HepG2 (cell line): ENCODE results near the gene IGDCC3. TPM values are rescaled to one million over a fixed set of nuclear protein-coding genes. Genes with fewer than 3 reads are reported as not detected.
A peak's percentile ranks its signal among the peaks of the same experiment; 100 is the strongest.

Experiments used
- ELF1 ChIP-seq: sonication (generic); formaldehyde crosslinking; IDR thresholded peaks from 2 replicates; pipeline ENCODE4 v1.4.0; 2020; ENCODE audit warnings: missing genetic modification reagents
- FOXC1 ChIP-seq: sonication (generic); formaldehyde crosslinking; IDR thresholded peaks from 2 replicates; pipeline ENCODE4 v1.8.0; 2022; ENCODE audit warnings: mild to moderate bottlenecking, missing genetic modification reagents, borderline replicate concordance
- GZF1 ChIP-seq: sonication (generic); formaldehyde crosslinking; IDR thresholded peaks from 2 replicates; pipeline ENCODE4 v1.5.1; 2020; ENCODE audit warnings: mild to moderate bottlenecking, missing genetic modification reagents
- HNRNPL ChIP-seq: fragments of 200-400 bp; formaldehyde crosslinking; IDR thresholded peaks from 2 replicates; pipeline ENCODE4 v1.6.1; 2017; ENCODE audit warnings: mild to moderate bottlenecking, low read depth, low read length
- HOXA3 ChIP-seq: sonication (generic); formaldehyde crosslinking; IDR thresholded peaks from 2 replicates; pipeline ENCODE4 v1.5.0; 2020; ENCODE audit warnings: missing genetic modification reagents
- KDM3A ChIP-seq: IDR thresholded peaks from 2 replicates; pipeline ENCODE4 v1.6.1; 2018; ENCODE audit warnings: low read depth, missing compliant biosample characterization
- KLF11 ChIP-seq: IDR thresholded peaks from 2 replicates; pipeline ENCODE4 v1.6.1; 2016; ENCODE audit warnings: missing compliant biosample characterization
- KLF13 ChIP-seq: sonication (generic); formaldehyde crosslinking; IDR thresholded peaks from 2 replicates; pipeline ENCODE4 v1.4.0; 2020; ENCODE audit warnings: mild to moderate bottlenecking, missing genetic modification reagents
- MIER2 ChIP-seq: IDR thresholded peaks from 2 replicates; pipeline ENCODE4 v1.6.1; 2016; ENCODE audit warnings: missing biosample characterization, missing genetic modification reagents
- NRL ChIP-seq: sonication (generic); formaldehyde crosslinking; IDR thresholded peaks from 2 replicates; pipeline ENCODE4 v1.5.0; 2020; ENCODE audit warnings: missing genetic modification reagents, mild to moderate bottlenecking, moderate library complexity, borderline replicate concordance
- PITX1 ChIP-seq: sonication (generic); formaldehyde crosslinking; IDR thresholded peaks from 2 replicates; pipeline ENCODE4 v1.5.1; 2020; ENCODE audit warnings: mild to moderate bottlenecking, missing genetic modification reagents
- SIN3A ChIP-seq: IDR thresholded peaks from 2 replicates; pipeline ENCODE4 v1.6.1; 2011; ENCODE audit warnings: low read depth, mild to moderate bottlenecking, control low read depth, low read length, borderline replicate concordance
- ZBTB20 ChIP-seq: sonication (generic); formaldehyde crosslinking; IDR thresholded peaks from 2 replicates; pipeline ENCODE4 v1.8.1; 2023; ENCODE audit warnings: missing genetic modification reagents, low read depth, mild to moderate bottlenecking, borderline replicate concordance
- ZFP1 ChIP-seq: IDR thresholded peaks from 2 replicates; pipeline ENCODE4 v1.6.1; 2016
- ZFY ChIP-seq: sonication (generic); formaldehyde crosslinking; IDR thresholded peaks from 2 replicates; pipeline ENCODE4 v1.4.0; 2020; ENCODE audit warnings: missing genetic modification reagents
- ZNF251 ChIP-seq: sonication (generic); formaldehyde crosslinking; IDR thresholded peaks from 2 replicates; pipeline ENCODE4 v1.9.0; 2021; ENCODE audit warnings: mild to moderate bottlenecking, missing genetic modification reagents
- ZNF331 ChIP-seq: sonication (generic); formaldehyde crosslinking; IDR thresholded peaks from 2 replicates; pipeline ENCODE4 v1.4.0; 2020; ENCODE audit warnings: missing genetic modification reagents
- ZNF605 ChIP-seq: sonication (generic); formaldehyde crosslinking; IDR thresholded peaks from 2 replicates; pipeline ENCODE4 v1.8.0; 2022; ENCODE audit warnings: mild to moderate bottlenecking, missing genetic modification reagents
- ZNF879 ChIP-seq: sonication (generic); formaldehyde crosslinking; IDR thresholded peaks from 2 replicates; pipeline ENCODE4 v1.8.1; 2023; ENCODE audit warnings: missing genetic modification reagents
- ZSCAN29 ChIP-seq: sonication (generic); formaldehyde crosslinking; conservative IDR thresholded peaks from 2 replicates; pipeline ENCODE4 v1.4.0; 2020; ENCODE audit warnings: mild to moderate bottlenecking, missing genetic modification reagents
- polyA plus RNA-seq, 8 experiments: library from polyadenylated mRNA; depleted of rRNA in 3 of 8; stranded (reverse) in 7 of 8; unstranded in 1 of 8; fragments of >200 nt; fragmentation: Illumina TruSeq in 4 of 8; extraction: Trizol in 4 of 8; gene quantifications; 2 replicates each; pipeline versions ENCODE4 v1.2.1 to v1.2.3, GENCODE V29; 2011 to 2016; ENCODE audit warnings: low read depth in 4 of 8, missing spikeins in 1 of 8, mixed read lengths in 1 of 8; ENCODE audit not compliant: insufficient read depth in 1 of 8
- total RNA-seq, 5 experiments: library from RNA; depleted of rRNA; stranded (reverse); fragments of >200 nt; fragmentation: Illumina TruSeq; extraction: Trizol; gene quantifications; 2 replicates each; pipeline ENCODE4 v1.2.3, GENCODE V29; 2016; ENCODE audit warnings: low read depth in 1 of 5
- TF ChIP-seq, protein P1 (sequence below): sonication (generic); formaldehyde crosslinking; IDR thresholded peaks from 2 replicates; pipeline ENCODE4 v1.5.0; 2020; ENCODE audit warnings: mild to moderate bottlenecking, missing genetic modification reagents, borderline replicate concordance
- TF ChIP-seq, protein P2 (sequence below): sonication (generic); formaldehyde crosslinking; IDR thresholded peaks from 2 replicates; pipeline ENCODE4 v1.4.0; 2020; ENCODE audit warnings: mild to moderate bottlenecking, missing genetic modification reagents
- TF ChIP-seq, protein P3 (sequence below): sonication (generic); formaldehyde crosslinking; IDR thresholded peaks from 2 replicates; pipeline ENCODE4 v1.5.1; 2020; ENCODE audit warnings: mild to moderate bottlenecking, missing genetic modification reagents, moderate library complexity

IGDCC3 gene
- total and polyA plus RNA-seq, 2 of the 13 experiments (the other 11 are each of a cell fraction or from before 2014, with no cell fraction given): 30.1 to 51.8 TPM

DNA sequence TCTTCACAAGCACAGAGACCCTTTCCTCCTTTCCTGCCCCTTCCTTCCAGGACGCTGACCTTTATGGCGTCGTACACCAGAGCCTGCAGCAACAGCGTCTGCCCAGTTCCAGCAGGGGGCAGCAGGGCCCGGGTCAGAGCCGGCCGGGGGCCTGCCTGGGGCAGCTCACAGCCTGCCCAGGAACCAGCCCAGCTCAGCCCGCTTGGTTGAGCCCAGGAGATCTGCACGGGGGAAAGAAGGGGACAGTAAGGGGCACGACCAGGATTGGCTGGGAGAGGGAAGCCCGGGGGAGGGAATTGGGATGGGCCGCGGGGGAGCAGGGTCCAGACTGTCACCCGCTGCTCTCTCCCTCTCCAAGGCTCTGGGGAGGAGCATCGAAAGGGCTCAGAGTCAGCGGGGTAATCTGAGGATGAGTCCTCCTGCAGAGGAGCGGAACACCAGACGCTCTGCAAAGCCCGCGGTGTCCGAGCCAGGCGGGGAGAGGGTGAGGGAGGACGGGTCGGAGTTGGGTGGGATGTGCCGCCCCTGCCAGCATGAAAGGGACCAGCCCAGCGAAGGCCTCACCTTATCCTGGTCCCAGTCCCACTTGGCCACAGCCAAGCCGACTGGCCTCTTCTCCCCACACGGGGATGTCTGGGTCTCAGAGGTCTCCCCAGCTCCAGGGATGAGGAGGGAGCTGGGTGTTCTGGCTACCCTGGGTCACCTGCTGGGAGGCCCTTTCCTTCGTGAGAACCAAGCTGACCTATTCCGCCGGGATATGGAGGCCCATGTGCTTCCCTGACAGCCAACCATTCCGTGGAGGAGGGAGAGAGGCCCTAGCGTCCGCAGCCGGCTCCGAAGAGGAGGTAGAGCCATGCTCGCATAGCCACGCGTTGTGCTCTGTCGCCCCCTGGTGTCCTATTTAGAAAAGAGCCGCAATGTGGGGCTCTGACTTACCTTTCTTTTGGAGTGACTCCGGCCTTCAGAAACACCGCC, 7.4 kb upstream of the IGDCC3 start (continued):
- TF ChIP-seq, protein P1, sequence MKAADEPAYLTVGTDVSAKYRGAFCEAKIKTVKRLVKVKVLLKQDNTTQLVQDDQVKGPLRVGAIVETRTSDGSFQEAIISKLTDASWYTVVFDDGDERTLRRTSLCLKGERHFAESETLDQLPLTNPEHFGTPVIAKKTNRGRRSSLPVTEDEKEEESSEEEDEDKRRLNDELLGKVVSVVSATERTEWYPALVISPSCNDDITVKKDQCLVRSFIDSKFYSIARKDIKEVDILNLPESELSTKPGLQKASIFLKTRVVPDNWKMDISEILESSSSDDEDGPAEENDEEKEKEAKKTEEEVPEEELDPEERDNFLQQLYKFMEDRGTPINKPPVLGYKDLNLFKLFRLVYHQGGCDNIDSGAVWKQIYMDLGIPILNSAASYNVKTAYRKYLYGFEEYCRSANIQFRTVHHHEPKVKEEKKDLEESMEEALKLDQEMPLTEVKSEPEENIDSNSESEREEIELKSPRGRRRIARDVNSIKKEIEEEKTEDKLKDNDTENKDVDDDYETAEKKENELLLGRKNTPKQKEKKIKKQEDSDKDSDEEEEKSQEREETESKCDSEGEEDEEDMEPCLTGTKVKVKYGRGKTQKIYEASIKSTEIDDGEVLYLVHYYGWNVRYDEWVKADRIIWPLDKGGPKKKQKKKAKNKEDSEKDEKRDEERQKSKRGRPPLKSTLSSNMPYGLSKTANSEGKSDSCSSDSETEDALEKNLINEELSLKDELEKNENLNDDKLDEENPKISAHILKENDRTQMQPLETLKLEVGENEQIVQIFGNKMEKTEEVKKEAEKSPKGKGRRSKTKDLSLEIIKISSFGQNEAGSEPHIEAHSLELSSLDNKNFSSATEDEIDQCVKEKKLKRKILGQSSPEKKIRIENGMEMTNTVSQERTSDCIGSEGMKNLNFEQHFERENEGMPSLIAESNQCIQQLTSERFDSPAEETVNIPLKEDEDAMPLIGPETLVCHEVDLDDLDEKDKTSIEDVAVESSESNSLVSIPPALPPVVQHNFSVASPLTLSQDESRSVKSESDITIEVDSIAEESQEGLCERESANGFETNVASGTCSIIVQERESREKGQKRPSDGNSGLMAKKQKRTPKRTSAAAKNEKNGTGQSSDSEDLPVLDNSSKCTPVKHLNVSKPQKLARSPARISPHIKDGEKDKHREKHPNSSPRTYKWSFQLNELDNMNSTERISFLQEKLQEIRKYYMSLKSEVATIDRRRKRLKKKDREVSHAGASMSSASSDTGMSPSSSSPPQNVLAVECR: peak; percentile 71
- TF ChIP-seq, protein P2, sequence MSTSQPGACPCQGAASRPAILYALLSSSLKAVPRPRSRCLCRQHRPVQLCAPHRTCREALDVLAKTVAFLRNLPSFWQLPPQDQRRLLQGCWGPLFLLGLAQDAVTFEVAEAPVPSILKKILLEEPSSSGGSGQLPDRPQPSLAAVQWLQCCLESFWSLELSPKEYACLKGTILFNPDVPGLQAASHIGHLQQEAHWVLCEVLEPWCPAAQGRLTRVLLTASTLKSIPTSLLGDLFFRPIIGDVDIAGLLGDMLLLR: peak; percentile 71
- TF ChIP-seq ZNF251 (CRISPR knock-in tag): no peak
- peak; percentile 34; the same call in 1 of the 2 replicates for TF ChIP-seq FOXC1
- peak; percentile 64; the same call in 1 of the 2 replicates for TF ChIP-seq ZNF331
- 0 out of 2 replicates have a peak, but pooled peaks have one; percentile 36 for TF ChIP-seq KLF13
- TF ChIP-seq ZFP1 (CRISPR knock-in tag): no peak
- no peak for TF ChIP-seq ZNF879 (CRISPR knock-in tag)
- peak; percentile 22 for TF ChIP-seq ELF1 (CRISPR knock-in tag)
- TF ChIP-seq ZNF605: peak; percentile 17; the same call in 1 of the 2 replicates
- TF ChIP-seq, protein P3, sequence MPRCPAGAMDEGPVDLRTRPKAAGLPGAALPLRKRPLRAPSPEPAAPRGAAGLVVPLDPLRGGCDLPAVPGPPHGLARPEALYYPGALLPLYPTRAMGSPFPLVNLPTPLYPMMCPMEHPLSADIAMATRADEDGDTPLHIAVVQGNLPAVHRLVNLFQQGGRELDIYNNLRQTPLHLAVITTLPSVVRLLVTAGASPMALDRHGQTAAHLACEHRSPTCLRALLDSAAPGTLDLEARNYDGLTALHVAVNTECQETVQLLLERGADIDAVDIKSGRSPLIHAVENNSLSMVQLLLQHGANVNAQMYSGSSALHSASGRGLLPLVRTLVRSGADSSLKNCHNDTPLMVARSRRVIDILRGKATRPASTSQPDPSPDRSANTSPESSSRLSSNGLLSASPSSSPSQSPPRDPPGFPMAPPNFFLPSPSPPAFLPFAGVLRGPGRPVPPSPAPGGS (CRISPR knock-in tag): peak; percentile 61; the same call in 1 of the 2 replicates
- TF ChIP-seq KDM3A (CRISPR knock-in tag): peak; percentile 84
- TF ChIP-seq KLF11 (CRISPR knock-in tag): peak; percentile 8; the same call in 1 of the 2 replicates
- peak; percentile 85 for TF ChIP-seq ZSCAN29 (CRISPR knock-in tag)
- 0 out of 2 replicates have a peak, but pooled peaks have one; percentile 47 for TF ChIP-seq PITX1 (CRISPR knock-in tag)
- TF ChIP-seq ZBTB20 (CRISPR knock-in tag): 0 out of 2 replicates have a peak, but pooled peaks have one; percentile 10
- peak; percentile 64; the same call in 1 of the 2 replicates for TF ChIP-seq ZFY (CRISPR knock-in tag)
- TF ChIP-seq SIN3A: peak; percentile 71; the same call in 1 of the 2 replicates
- TF ChIP-seq HOXA3 (CRISPR knock-in tag): peak; percentile 73
- TF ChIP-seq NRL (CRISPR knock-in tag): no peak
- TF ChIP-seq GZF1 (CRISPR knock-in tag): peak; percentile 65; the same call in 1 of the 2 replicates
- peak; percentile 80; the same call in 1 of the 2 replicates for TF ChIP-seq HNRNPL
- no peak for TF ChIP-seq MIER2
